HG02885 (cell line): ENCODE measurements around the gene ZNF346.

ENCODE experiments used
- ATAC-seq: cut with Tn5 transposase; IDR thresholded peaks from one replicate; pipeline ENCODE4 v1.9.1; 2021; ENCODE audit warnings: mild to moderate bottlenecking; ENCODE audit not compliant: unreplicated experiment, poor library complexity

The ZNF346 gene

DNA sequence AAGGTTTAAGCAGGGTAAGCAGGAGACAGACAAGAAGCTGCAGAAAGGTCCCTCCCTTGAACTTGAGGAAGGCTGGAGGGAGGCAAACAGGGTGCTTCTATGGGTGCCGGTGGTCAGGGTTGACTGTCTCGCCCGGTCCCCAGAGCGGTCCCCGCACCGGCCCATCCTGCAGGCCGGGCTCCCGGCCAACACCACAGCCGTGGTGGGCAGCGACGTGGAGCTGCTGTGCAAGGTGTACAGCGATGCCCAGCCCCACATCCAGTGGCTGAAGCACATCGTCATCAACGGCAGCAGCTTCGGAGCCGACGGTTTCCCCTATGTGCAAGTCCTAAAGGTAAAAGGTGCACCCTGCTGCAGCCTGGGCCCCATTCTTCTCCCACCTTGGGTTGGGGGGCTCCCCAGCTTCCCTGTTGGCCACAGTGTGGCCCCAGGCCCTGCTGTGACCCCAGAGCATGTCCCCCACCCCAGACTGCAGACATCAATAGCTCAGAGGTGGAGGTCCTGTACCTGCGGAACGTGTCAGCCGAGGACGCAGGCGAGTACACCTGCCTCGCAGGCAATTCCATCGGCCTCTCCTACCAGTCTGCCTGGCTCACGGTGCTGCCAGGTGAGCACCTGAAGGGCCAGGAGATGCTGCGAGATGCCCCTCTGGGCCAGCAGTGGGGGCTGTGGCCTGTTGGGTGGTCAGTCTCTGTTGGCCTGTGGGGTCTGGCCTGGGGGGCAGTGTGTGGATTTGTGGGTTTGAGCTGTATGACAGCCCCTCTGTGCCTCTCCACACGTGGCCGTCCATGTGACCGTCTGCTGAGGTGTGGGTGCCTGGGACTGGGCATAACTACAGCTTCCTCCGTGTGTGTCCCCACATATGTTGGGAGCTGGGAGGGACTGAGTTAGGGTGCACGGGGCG is 69.9 kb downstream of the ZNF346 start:
- no peak for ATAC-seq

- ATAC-seq, result no peak
These were observed 70.7 kb downstream of the ZNF346 start for GRCh38 chr5:177093082-177093712.

- ATAC-seq, result no peak
These were observed 71.3 kb downstream of the ZNF346 start for GRCh38 chr5:177093803-177094202.

DNA sequence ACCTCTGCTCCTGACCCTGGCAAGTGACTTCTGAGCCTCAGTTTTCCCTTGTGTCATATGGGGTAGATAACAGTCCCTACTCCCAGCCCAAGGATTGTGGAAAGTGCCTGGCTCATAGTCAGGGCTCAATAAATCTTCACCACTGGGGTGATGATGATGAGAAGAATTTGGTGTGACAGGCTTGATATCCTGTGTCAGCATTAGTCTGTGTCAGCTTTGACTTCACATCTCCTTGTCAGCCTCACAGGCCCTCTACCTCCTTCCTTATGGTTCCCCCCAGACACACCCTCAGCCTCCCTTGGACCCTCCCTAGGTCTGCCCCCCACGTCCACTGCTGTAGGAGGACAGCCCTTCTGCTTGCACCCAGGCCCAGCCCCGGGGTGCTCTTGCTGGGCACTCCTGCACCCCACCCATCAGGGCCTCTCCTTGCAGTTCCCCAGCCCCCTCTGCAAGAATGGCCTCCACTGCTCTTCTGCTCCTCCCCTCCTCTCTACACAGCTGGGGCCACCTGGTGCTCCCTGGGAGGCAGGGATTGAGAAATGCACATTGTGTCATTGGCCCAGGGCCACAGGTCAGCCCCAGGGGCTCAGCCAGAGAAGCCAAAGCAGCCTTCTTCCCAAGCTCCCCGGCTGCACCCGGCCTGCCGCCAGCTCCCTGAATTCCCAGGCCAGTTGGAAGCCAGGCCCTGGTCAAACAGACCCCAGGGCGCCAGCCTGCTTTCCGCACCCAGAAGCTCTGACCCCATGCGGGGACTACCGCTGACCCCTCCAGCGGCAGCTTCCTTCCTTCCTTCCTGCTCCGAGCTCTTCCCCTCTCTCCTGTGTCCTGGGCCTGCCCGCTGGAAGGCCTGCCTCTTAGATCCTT is 72.0 kb downstream of the ZNF346 start:
- ATAC-seq, result no peak

DNA sequence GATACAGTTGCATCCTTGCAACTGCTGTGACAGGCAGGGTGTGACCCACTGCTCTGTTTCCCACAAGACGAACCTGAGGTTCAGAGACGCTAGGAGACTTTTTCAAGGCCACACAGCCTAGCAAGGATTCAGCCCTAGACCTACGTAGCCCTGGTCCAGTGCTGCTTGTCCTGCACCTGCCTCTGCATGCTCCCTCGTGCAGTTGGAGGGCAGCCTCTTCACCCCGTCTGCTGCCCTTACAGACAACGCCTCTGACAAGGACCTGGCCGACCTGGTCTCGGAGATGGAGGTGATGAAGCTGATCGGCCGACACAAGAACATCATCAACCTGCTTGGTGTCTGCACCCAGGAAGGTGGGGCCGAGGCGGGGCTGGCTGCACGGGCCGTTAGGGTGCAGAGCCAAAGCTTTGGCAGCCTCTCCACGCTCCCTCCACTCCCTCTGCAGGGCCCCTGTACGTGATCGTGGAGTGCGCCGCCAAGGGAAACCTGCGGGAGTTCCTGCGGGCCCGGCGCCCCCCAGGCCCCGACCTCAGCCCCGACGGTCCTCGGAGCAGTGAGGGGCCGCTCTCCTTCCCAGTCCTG is 72.7 kb downstream of the ZNF346 start:
- no peak for ATAC-seq

GRCh38 chr5:177096162-177097015 is 73.9 kb downstream of the ZNF346 start:
- no peak for ATAC-seq

DNA sequence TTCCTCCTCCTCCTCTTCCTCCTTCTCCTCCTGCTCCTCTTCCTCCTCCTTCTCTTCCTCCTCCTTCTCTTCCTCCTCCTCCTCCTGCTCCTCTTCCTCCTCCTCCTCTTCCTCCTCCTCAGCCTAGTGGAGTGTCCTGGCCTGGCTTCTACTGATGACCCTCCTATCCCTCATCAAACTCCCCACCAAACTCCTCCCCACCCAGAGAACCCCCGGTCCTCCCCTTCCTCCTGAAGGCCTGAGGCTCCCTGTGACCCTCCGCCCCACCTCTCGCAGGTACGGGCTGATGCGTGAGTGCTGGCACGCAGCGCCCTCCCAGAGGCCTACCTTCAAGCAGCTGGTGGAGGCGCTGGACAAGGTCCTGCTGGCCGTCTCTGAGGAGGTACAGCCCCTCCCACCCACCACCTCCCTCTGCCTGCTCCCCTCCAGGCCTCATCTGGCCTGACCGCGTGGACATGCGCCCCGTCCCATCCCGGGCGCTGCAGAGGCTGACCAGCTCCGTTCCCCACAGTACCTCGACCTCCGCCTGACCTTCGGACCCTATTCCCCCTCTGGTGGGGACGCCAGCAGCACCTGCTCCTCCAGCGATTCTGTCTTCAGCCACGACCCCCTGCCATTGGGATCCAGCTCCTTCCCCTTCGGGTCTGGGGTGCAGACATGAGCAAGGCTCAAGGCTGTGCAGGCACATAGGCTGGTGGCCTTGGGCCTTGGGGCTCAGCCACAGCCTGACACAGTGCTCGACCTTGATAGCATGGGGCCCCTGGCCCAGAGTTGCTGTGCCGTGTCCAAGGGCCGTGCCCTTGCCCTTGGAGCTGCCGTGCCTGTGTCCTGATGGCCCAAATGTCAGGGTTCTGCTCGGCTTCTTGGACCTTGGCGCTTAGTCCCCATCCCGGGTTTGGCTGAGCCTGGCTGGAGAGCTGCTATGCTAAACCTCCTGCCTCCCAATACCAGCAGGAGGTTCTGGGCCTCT is 74.8 kb downstream of the ZNF346 start:
- no peak for ATAC-seq

DNA sequence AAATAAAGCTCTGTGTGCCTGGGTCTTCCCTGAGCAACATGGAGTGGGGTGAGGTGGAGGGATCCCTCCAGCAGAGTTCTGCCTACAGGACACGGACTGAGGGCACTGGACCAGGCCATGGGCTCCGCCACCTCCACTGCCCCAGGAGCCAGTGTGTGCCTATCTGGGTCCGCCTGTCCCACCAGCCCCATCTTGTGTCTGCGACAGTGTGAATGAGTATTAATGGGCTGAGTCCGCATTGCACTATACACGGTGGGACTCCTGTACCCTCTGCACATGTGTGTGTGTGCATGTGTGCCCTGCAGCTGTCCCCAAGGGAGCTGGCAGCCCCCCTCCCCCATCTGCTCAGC is 75.6 kb downstream of the ZNF346 start:
- ATAC-seq, result no peak

DNA sequence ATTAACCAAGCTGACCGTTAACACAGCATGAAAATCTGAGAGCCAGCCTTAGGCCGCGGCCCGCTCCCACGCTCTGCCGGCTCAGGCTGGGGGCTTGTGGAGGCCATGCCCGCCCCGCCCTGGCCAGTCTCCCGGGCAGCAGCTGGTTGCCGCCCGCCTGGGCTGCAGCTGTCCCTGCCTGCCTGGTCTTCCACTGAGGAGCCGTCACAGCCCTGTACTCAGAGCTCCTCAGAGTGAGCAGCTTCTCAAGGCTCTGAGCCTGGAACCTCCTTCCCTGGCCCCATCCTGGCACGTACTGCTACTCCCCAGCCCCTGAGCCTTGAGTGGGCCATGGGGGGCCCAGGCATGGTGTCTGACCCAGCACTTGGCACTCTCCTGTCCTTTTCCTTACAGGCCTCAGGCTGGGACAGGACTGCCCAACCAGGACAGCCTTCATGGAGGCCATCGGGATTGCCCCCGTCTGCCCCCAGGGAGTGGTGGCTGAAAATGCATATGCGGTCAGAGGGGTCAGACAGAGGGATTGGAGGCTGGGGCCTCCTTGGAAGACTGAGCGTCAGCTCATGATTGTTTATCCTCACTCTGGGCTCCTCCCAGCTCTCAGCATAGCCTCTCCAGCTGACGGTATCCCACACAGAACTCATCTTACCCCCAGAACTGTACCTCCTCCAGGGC is 76.1 kb downstream of the ZNF346 start:
- no peak for ATAC-seq

- no peak for ATAC-seq
These were observed 77.1 kb downstream of the ZNF346 start for GRCh38 chr5:177099422-177100093.

DNA sequence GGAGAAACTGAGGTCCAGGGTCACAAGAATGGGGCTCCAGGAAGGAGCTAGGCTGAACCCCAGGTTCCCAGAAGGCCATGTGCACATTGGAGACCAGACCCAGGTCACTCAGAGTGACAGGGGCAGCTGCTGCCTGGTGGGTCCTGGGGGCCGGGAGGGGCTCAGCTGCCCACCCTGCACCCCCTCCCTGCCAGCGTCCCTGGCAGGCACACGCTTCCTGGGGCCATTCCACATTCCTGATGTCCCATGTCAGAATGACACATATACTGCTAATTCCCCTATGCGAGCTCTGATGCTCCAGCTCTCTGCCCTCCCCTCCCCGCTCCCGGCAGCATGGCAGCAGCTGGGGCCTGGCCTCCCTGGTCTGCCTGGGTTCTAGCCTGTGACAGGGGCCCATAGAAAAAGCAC is 78.2 kb downstream of the ZNF346 start:
- ATAC-seq, result no peak

GRCh38 chr5:177103523-177104253 is 81.2 kb downstream of the ZNF346 start:
- ATAC-seq, result no peak

DNA sequence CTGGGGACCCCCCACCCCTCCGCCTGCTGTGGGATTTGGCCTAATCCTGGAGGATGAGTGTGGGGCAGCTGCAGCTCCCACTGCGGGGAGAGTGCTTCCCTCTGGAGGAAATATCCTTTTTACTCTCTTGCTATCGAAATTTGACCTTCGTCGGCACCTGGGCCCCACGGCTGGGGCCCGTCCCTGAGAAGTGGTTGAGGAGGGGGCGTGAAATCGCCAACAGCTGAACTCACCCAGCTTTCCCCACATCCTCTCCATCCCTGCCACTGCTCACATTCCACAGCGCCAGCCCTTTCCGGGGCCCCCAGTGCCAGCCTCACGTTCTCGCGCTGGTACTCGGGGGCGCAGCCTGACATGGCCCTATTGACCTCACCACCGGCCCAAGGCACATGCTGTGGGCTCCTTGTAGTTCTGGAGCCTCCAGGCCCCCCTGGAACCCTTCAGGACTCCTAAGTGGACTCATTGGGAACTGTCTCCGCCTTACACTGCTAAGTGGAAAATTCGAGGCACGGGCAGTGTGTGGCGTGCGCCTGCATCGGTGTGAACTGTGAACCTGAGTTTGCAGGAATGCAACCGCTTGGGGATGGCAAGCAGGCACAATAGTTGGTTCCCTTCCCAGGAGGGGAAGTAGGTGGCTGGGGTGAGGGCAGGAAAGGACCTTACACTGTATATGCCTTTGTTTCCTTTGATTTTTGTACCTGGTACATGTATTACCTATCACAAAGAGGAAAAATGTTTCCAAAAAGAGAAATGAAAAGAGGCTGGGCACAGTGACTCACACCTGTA is 83.4 kb downstream of the ZNF346 start:
- ATAC-seq, result no peak

GRCh38 chr5:177107159-177107558 is 84.7 kb downstream of the ZNF346 start:
- no peak for ATAC-seq

- ATAC-seq, result no peak
These were observed 87.3 kb downstream of the ZNF346 start for GRCh38 chr5:177109810-177110209.
